CD14-positive monocyte (primary cell): Measurements from ENCODE around the gene POC1B. TPM values are rescaled to one million over a fixed set of nuclear protein-coding genes. Genes with fewer than 3 reads are reported as not detected.

Experiments used
- DNase-seq, 3 donors: peaks; one replicate each; pipeline ENCODE4 v3.0.0-alpha.2; 2011 to 2022
- H2AFZ ChIP-seq: 2 replicates; pipeline ENCODE4 v1.6.0; 2012; ENCODE audit warnings: mild to moderate bottlenecking, low read depth, low read length, inconsistent platforms; ENCODE audit not compliant: insufficient read depth, poor library complexity, severe bottlenecking
- H3K27ac ChIP-seq, 2 donors: 1 replicate in 1 of 2; 2 replicates in 1 of 2; pipeline ENCODE4 v1.5.1; 2012 to 2013; ENCODE audit warnings: low read length in 2 of 2, control low read depth in 1 of 2, inconsistent platforms in 1 of 2, low read depth in 1 of 2, mild to moderate bottlenecking in 1 of 2
- H3K27me3 ChIP-seq, 2 donors: one replicate each; pipeline versions ENCODE4 v1.6.0 to v1.6.1; 2011 to 2013; ENCODE audit warnings: low read length in 2 of 2; ENCODE audit not compliant: control insufficient read depth in 2 of 2, insufficient read depth in 2 of 2
- H3K36me3 ChIP-seq, 2 donors: replicated peaks in 1 of 2; 1 replicate in 1 of 2; 2 replicates in 1 of 2; pipeline versions ENCODE4 v1.5.1 to v1.6.1; 2012 to 2013; ENCODE audit warnings: low read length in 2 of 2, control low read depth in 1 of 2, inconsistent platforms in 1 of 2, mild to moderate bottlenecking in 1 of 2; ENCODE audit not compliant: insufficient read depth in 2 of 2, control insufficient read depth in 1 of 2
- H3K4me1 ChIP-seq, 2 donors: 1 replicate in 1 of 2; 2 replicates in 1 of 2; pipeline versions ENCODE4 v1.5.1 to v1.6.1; 2012 to 2013; ENCODE audit warnings: low read length in 2 of 2, control low read depth in 1 of 2, inconsistent platforms in 1 of 2, mild to moderate bottlenecking in 1 of 2, moderate library complexity in 1 of 2; ENCODE audit not compliant: insufficient read depth in 2 of 2, control insufficient read depth in 1 of 2
- H3K4me2 ChIP-seq: replicated peaks from 2 replicates; pipeline ENCODE3; 2012; ENCODE audit warnings: low read length, moderate library complexity, mild to moderate bottlenecking; ENCODE audit not compliant: poor library complexity, severe bottlenecking; ENCODE audit errors: extremely low read depth
- H3K4me3 ChIP-seq, 3 experiments: fragments of 200-600 bp in 1 of 3; sonication (generic) in 1 of 3; replicated peaks in 1 of 3; 1 replicate in 2 of 3; 2 replicates in 1 of 3; pipeline ENCODE4 v1.5.1; 2011 to 2013; ENCODE audit warnings: low read length in 3 of 3, mild to moderate bottlenecking in 3 of 3, control low read depth in 2 of 3, low read depth in 2 of 3, inconsistent platforms in 1 of 3, moderate library complexity in 1 of 3
- H3K79me2 ChIP-seq: 2 replicates; pipeline ENCODE4 v1.6.0; 2012; ENCODE audit warnings: mild to moderate bottlenecking, control low read depth, inconsistent platforms, low read length, moderate library complexity; ENCODE audit not compliant: insufficient read depth
- H3K9ac ChIP-seq: 2 replicates; pipeline ENCODE4 v1.6.0; 2017; ENCODE audit warnings: low read length, mild to moderate bottlenecking; ENCODE audit not compliant: insufficient read depth, poor library complexity, severe bottlenecking
- H3K9me3 ChIP-seq, 2 donors: replicated peaks in 1 of 2; 1 replicate in 1 of 2; 2 replicates in 1 of 2; pipeline versions ENCODE4 v1.5.1 to v1.6.1; 2012 to 2013; ENCODE audit warnings: low read length in 2 of 2, control low read depth in 1 of 2; ENCODE audit not compliant: control insufficient read depth in 1 of 2, insufficient read depth in 1 of 2
- H4K20me1 ChIP-seq: 2 replicates; pipeline ENCODE4 v1.6.0; 2012; ENCODE audit warnings: mild to moderate bottlenecking, low read length, control low read depth, moderate library complexity; ENCODE audit not compliant: insufficient read depth
- H3K27ac Mint-ChIP-seq, 7 donors: one replicate each; pipeline ENCODE4 v1.8.0; 2020; ENCODE audit warnings: mild to moderate bottlenecking in 7 of 7, mixed read lengths in 7 of 7, moderate library complexity in 6 of 7, inconsistent platforms in 2 of 7
- H3K27me3 Mint-ChIP-seq, 3 donors: one replicate each; pipeline ENCODE4 v1.8.0; 2021 to 2022; ENCODE audit warnings: low read depth in 3 of 3, mild to moderate bottlenecking in 3 of 3, mixed read lengths in 3 of 3, moderate library complexity in 3 of 3, inconsistent platforms in 1 of 3
- H3K36me3 Mint-ChIP-seq, 2 donors: one replicate each; pipeline ENCODE4 v1.8.0; 2020; ENCODE audit warnings: mixed read lengths in 2 of 2, inconsistent platforms in 1 of 2, mild to moderate bottlenecking in 1 of 2
- H3K4me1 Mint-ChIP-seq: one replicate; pipeline ENCODE4 v1.8.0; 2020; ENCODE audit warnings: mild to moderate bottlenecking, mixed read lengths
- H3K4me3 Mint-ChIP-seq, 2 donors: one replicate each; pipeline ENCODE4 v1.8.0; 2020; ENCODE audit warnings: mild to moderate bottlenecking in 2 of 2, mixed read lengths in 2 of 2, moderate library complexity in 1 of 2
- H3K9me3 Mint-ChIP-seq, 7 donors: one replicate each; pipeline ENCODE4 v1.8.0; 2020 to 2022; ENCODE audit warnings: mixed read lengths in 7 of 7, mild to moderate bottlenecking in 6 of 7, moderate library complexity in 6 of 7, inconsistent platforms in 2 of 7
- CTCF ChIP-seq: fragments of 200-600 bp; IDR thresholded peaks from one replicate; pipeline ENCODE4 v1.8.0; 2022; ENCODE audit warnings: antibody characterized with exemption, mild to moderate bottlenecking
- WGBS: methylation state at CpG from one replicate; pipeline ENCODE4 v1.1.5; 2013; ENCODE audit warnings: missing lambda C conversion rate; ENCODE audit not compliant: insufficient coverage; 5-methylcytosine and 5-hydroxymethylcytosine counted together
- intact Hi-C, 2 donors: fragments of 100-400 bp; cut with micrococcal nuclease; formaldehyde crosslinking; loops; one replicate each; pipeline versions ENCODE4 v1.15.0 to v1.15.1; 2023
- polyA plus RNA-seq, 3 donors: library from polyadenylated mRNA; depleted of rRNA in 1 of 3; unstranded in 2 of 3; stranded (reverse) in 1 of 3; fragments of 300-500 nt in 2 of 3; fragments of >200 nt in 1 of 3; fragmentation: Illumina TruSeq in 2 of 3; gene quantifications; 1 replicate in 2 of 3; 2 replicates in 1 of 3; pipeline ENCODE4 v1.2.3, GENCODE V29; 2012 to 2021

POC1B gene
- polyA plus RNA-seq, 3 donors, result 8.4 to 32.0 (median 29.7) TPM

GRCh38 chr12:89384807-89385206 lies 141.0 kb downstream of the POC1B start:
- Histone ChIP-seq H3K9me3 (no peaks in the 10 kb centered on the region), H3K36me3 (no peaks in the 10 kb centered on the region), H3K4me2 (peak overlapping the region; percentile 49), H3K4me1 (peaks cover 47 to 55% of the 10 kb centered on the region in 2 donors), H2AFZ (no peak overlapping the region), H3K27ac (peak overlapping the region in 1 of 2 donors; percentile 77), H4K20me1 (no peaks in the 10 kb centered on the region), H3K4me3 (no peak overlapping the region), H3K27me3 (no peaks in the 10 kb centered on the region), H3K9ac (no peak overlapping the region), H3K79me2 (no peaks in the 10 kb centered on the region)
- no peak for TF ChIP-seq CTCF
- Mint-ChIP-seq H3K4me3 (no peak overlapping the region), H3K4me1 (peaks cover 50% of the 10 kb centered on the region), H3K9me3 (no peaks in the 10 kb centered on the region), H3K36me3 (no peaks in the 10 kb centered on the region), H3K27ac (peak overlapping the region in 4 of 7 donors; percentile 55 to 86 (median 68)), H3K27me3 (peaks cover 0 to 7% (median 2%) of the 10 kb centered on the region in 3 donors)
- DNase-seq, result no peak
- WGBS, result no CpG with 5 or more reads among the region's 3 CpGs
- intact Hi-C loops, result no loop called here

- Histone ChIP-seq H3K79me2 (no peaks in the 10 kb centered on the region), H3K9ac (no peak overlapping the region), H3K4me1 (peaks cover 41 to 48% of the 10 kb centered on the region in 2 donors), H3K4me3 (peak overlapping the region in 1 of 3 experiments; percentile 39), H4K20me1 (no peaks in the 10 kb centered on the region), H3K27me3 (no peaks in the 10 kb centered on the region), H3K4me2 (peak overlapping the region; percentile 49), H3K9me3 (no peaks in the 10 kb centered on the region), H3K27ac (peak overlapping the region; percentile 48 to 77), H3K36me3 (no peaks in the 10 kb centered on the region), H2AFZ (peak overlapping the region; percentile 32)
- DNase-seq, result peak in 2 of 3 donors; percentile 51 to 69
- no peak for TF ChIP-seq CTCF
- Mint-ChIP-seq H3K27ac (peak overlapping the region; percentile 71 to 89 (median 83)), H3K36me3 (no peaks in the 10 kb centered on the region), H3K27me3 (peaks cover 0 to 7% (median 2%) of the 10 kb centered on the region in 3 donors), H3K4me3 (peak overlapping the region in 1 of 2 donors; percentile 35), H3K9me3 (no peaks in the 10 kb centered on the region), H3K4me1 (peaks cover 44% of the 10 kb centered on the region)
- intact Hi-C loops, result no loop called here
- 0% methylated on average over 1 of the region's 8 CpGs for WGBS
Measured at GRCh38 chr12:89384050-89384758, 141.6 kb downstream of the POC1B start.
